Measurements from ENCODE around the gene ROBO1.

DNA sequence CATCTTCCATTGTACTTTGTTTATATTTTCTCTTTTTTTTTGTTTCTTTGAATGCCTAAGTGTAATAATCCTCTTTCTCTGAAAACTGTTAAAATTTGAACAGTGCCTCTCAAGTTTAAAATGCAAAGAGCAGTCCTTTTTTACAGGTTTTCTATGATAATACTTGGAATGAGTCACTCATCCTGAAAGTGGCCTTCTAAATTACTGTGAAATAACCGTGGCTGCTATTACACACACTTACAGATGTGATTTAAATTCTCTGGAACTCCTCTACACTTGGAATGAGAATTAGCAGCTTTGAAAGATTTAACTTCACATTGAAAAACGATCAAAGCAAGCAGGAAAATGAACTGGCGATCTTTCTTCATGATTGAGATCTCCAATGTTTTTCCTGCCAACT, 105.9 kb downstream of the ROBO1 start:
- TF ChIP-seq, protein P1, sequence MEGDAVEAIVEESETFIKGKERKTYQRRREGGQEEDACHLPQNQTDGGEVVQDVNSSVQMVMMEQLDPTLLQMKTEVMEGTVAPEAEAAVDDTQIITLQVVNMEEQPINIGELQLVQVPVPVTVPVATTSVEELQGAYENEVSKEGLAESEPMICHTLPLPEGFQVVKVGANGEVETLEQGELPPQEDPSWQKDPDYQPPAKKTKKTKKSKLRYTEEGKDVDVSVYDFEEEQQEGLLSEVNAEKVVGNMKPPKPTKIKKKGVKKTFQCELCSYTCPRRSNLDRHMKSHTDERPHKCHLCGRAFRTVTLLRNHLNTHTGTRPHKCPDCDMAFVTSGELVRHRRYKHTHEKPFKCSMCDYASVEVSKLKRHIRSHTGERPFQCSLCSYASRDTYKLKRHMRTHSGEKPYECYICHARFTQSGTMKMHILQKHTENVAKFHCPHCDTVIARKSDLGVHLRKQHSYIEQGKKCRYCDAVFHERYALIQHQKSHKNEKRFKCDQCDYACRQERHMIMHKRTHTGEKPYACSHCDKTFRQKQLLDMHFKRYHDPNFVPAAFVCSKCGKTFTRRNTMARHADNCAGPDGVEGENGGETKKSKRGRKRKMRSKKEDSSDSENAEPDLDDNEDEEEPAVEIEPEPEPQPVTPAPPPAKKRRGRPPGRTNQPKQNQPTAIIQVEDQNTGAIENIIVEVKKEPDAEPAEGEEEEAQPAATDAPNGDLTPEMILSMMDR (IDR thresholded peaks at IDR 0.05; ENCODE audit: extremely low read depth in 1 of 2, insufficient read depth in 1 of 2, low read depth in 1 of 2, low read length in 2 of 2), result no peak
- TF ChIP-seq POLR2AphosphoS5 (IDR thresholded peaks at IDR 0.05; ENCODE audit: insufficient read depth, low read depth, low read length), result no peak
- TF ChIP-seq EZH2 (IDR thresholded peaks at IDR 0.05; ENCODE audit: borderline replicate concordance, low read depth, low read length, severe bottlenecking), result no peak
- TF ChIP-seq POLR2A (IDR thresholded peaks at IDR 0.05; ENCODE audit: low read depth, low read length), result no peak
- TF ChIP-seq, protein P2, sequence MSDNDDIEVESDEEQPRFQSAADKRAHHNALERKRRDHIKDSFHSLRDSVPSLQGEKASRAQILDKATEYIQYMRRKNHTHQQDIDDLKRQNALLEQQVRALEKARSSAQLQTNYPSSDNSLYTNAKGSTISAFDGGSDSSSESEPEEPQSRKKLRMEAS (IDR thresholded peaks at IDR 0.05; ENCODE audit: insufficient read depth, insufficient read length), result no peak
- no peak for TF ChIP-seq JUN (IDR thresholded peaks at IDR 0.05; ENCODE audit: borderline replicate concordance, insufficient read depth, insufficient read length, low read depth)
- TF ChIP-seq FOS (IDR thresholded peaks at IDR 0.05; ENCODE audit: borderline replicate concordance, insufficient read depth, low read length), result peak; percentile 28
- TF ChIP-seq GATA2 (IDR thresholded peaks at IDR 0.05; ENCODE audit: insufficient read depth, insufficient read length, low read depth, low read length), result no peak
- no peak for TF ChIP-seq MYC (IDR thresholded peaks at IDR 0.05; ENCODE audit: low read depth, low read length)

Data from endothelial cell of umbilical vein (primary cell).